Measurements from ENCODE around the gene P2RX4. TPM values are rescaled to one million over a fixed set of nuclear protein-coding genes. Genes with fewer than 3 reads are reported as not detected.

P2RX4 gene
- total RNA-seq, 1 experiment from 2014 or later, result 8.1 TPM

GRCh38 chr12:121167951-121168350 is 42.0 kb upstream of the P2RX4 start:
- no peaks in the 10 kb centered on the region; the same call in 1 of the 2 replicates for H3K27me3 Mint-ChIP-seq (ENCODE audit: low read depth)

More at GRCh38 chr12:121167951-121168350, 42.0 kb upstream of the P2RX4 start:
- H2AFZ ChIP-seq (ENCODE audit: low read length), result no peak overlapping the region
- no peaks in the 10 kb centered on the region for H4K20me1 ChIP-seq (ENCODE audit: control insufficient read depth, insufficient read depth, insufficient read length)
- H3K4ac ChIP-seq (ENCODE audit: low read depth, low read length), result no peak overlapping the region
- Mint-ChIP-seq H3K4me3 (no peak overlapping the region), H3K36me3 (ENCODE audit: insufficient read depth in 1 of 3, low read depth in 3 of 3) (no peaks in the 10 kb centered on the region), H3K9me3 (no peaks in the 10 kb centered on the region; a peak in 1 of 5 replicates), H3K27ac (no peak overlapping the region; a peak in 1 of 7 replicates), H3K4me1 (peaks cover 0 to 6% of the 10 kb centered on the region in 2 experiments; a peak in 1 of 4 replicates)
- no CpG with 5 or more reads among the region's 3 CpGs for WGBS (ENCODE audit: extremely low coverage, insufficient read length, low lambda C conversion rate)
- no peak for DNase-seq
- no peak overlapping the region for H4K5ac ChIP-seq (ENCODE audit: insufficient read length, low read depth, low read length)
- TF ChIP-seq CTCF (conservative IDR thresholded peaks at IDR 0.05), result no peak
- no peak overlapping the region for H3K4me2 ChIP-seq (ENCODE audit: insufficient read depth, insufficient read length, low read length)
- no peaks in the 10 kb centered on the region for H3K79me2 ChIP-seq (ENCODE audit: insufficient read depth, low read length)
- H2BK20ac ChIP-seq (ENCODE audit: low read depth, low read length, poor library complexity, severe bottlenecking), result no peak overlapping the region
- H4K8ac ChIP-seq (replicated peaks; ENCODE audit: insufficient read length, low read depth, low read length), result no peak overlapping the region
- H2BK120ac ChIP-seq (ENCODE audit: low read depth, low read length, poor library complexity, severe bottlenecking), result no peak overlapping the region
- no peaks in the 10 kb centered on the region for H3K23me2 ChIP-seq (ENCODE audit: insufficient read length, low read depth, low read length, poor library complexity, severe bottlenecking)
- H2AK5ac ChIP-seq (ENCODE audit: insufficient read length, low read length), result no peak overlapping the region
- H3K79me1 ChIP-seq (ENCODE audit: insufficient read depth, low read depth, low read length, poor library complexity, severe bottlenecking), result no peaks in the 10 kb centered on the region
- no peak overlapping the region for H3K23ac ChIP-seq (ENCODE audit: insufficient read length, low read depth, low read length)
- H3K27ac ChIP-seq (ENCODE audit: insufficient read length, low read depth, low read length), result no peak overlapping the region
- H3T11ph ChIP-seq (ENCODE audit: low read length), result no peak overlapping the region
- H3K27me3 ChIP-seq (ENCODE audit: insufficient read depth, low read length), result no peaks in the 10 kb centered on the region
- no peak overlapping the region for H3K9ac ChIP-seq (ENCODE audit: extremely low read depth, insufficient read length, low read length)
- no peaks in the 10 kb centered on the region for H3K4me1 ChIP-seq (ENCODE audit: insufficient read depth, low read length)
- no peaks in the 10 kb centered on the region for H3K9me3 ChIP-seq (ENCODE audit: control insufficient read depth, low read depth, low read length)
- no peak overlapping the region for H3K18ac ChIP-seq (ENCODE audit: insufficient read length, low read depth, low read length)
- H2BK12ac ChIP-seq (ENCODE audit: insufficient read length, low read depth, low read length), result no peak overlapping the region
- no peak overlapping the region for H3K14ac ChIP-seq (ENCODE audit: insufficient read depth, low read length)
- H3K56ac ChIP-seq (ENCODE audit: insufficient read length, low read depth, low read length), result no peak overlapping the region
- H2BK5ac ChIP-seq (ENCODE audit: insufficient read length, low read length), result no peak overlapping the region
- no peak overlapping the region for H4K91ac ChIP-seq (ENCODE audit: insufficient read length, low read depth, low read length)
- H2BK15ac ChIP-seq (ENCODE audit: low read depth, low read length), result no peak overlapping the region

Measured in H9 (cell line).